Epithelial cell of proximal tubule (primary cell): ENCODE measurements around the gene CYB561A3. TPM values are rescaled to one million over a fixed set of nuclear protein-coding genes. Genes with fewer than 3 reads are reported as not detected.

Source experiments
- DNase-seq: peaks from one replicate; pipeline ENCODE4 v3.0.0-alpha.2; 2011; ENCODE audit warnings: low read depth
- H3K4me3 ChIP-seq: 2 replicates; pipeline ENCODE4 v1.5.1; 2011; ENCODE audit warnings: low read depth, mild to moderate bottlenecking, low read length
- total RNA-seq: library from RNA; depleted of rRNA; stranded (reverse); fragments of >200 nt; gene quantifications from 2 replicates; pipeline ENCODE4 v1.2.3, GENCODE V29; 2015
- TF ChIP-seq, protein P1 (sequence below): conservative IDR thresholded peaks from 2 replicates; pipeline ENCODE4 v1.5.1; 2012; ENCODE audit warnings: low read depth, mild to moderate bottlenecking, low read length

CYB561A3 gene
- total RNA-seq, 1 donor from 2014 or later, result 22.1 TPM

GRCh38 chr11:61332797-61333549 lies 28.7 kb downstream of the CYB561A3 start, which contains the start of the genes DDB1 and TKFC:
Gene DDB1 (minus strand): TSS chr11:61333105. CDS start chr11:61332968, 137 bp downstream.
Gene TKFC (plus strand): TSS chr11:61333228. CDS start chr11:61334729, 1,501 bp downstream.
- DNase-seq, result no peak
- H3K4me3 ChIP-seq, result peak within 1 kb of the TSS; percentile 96
- TF ChIP-seq, protein P1, sequence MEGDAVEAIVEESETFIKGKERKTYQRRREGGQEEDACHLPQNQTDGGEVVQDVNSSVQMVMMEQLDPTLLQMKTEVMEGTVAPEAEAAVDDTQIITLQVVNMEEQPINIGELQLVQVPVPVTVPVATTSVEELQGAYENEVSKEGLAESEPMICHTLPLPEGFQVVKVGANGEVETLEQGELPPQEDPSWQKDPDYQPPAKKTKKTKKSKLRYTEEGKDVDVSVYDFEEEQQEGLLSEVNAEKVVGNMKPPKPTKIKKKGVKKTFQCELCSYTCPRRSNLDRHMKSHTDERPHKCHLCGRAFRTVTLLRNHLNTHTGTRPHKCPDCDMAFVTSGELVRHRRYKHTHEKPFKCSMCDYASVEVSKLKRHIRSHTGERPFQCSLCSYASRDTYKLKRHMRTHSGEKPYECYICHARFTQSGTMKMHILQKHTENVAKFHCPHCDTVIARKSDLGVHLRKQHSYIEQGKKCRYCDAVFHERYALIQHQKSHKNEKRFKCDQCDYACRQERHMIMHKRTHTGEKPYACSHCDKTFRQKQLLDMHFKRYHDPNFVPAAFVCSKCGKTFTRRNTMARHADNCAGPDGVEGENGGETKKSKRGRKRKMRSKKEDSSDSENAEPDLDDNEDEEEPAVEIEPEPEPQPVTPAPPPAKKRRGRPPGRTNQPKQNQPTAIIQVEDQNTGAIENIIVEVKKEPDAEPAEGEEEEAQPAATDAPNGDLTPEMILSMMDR, result no peak

GRCh38 chr11:61332281-61332796 lies 29.3 kb downstream of the CYB561A3 start:
- DNase-seq, result no peak
- TF ChIP-seq, protein P1, result no peak

DNA sequence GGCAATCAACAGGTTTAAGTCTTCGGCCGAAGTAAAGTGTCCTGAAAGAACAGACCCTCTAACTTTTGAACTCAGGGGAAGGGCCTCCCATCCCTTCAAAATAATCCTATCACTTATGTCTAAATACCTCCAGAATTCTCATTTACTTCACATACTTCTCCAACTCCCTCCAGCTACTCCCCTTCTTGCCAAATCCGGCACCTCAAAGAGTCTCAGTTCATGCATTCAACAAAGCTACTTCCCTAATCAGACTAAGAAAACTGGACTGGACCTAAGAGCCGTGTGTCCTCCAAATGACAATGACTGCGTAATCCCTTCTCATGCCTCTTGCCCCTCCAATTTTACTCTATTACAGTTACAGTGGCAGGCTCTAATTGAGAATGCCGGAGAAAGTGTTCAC lies 30.0 kb downstream of the CYB561A3 start:
- no peak for DNase-seq
- H3K4me3 ChIP-seq, result peak overlapping the region; percentile 96
- TF ChIP-seq, protein P1, result no peak

More at GRCh38 chr11:61332281-61332796, 29.3 kb downstream of the CYB561A3 start:
- H3K4me3 ChIP-seq, result peak overlapping the region; percentile 96

DNA sequence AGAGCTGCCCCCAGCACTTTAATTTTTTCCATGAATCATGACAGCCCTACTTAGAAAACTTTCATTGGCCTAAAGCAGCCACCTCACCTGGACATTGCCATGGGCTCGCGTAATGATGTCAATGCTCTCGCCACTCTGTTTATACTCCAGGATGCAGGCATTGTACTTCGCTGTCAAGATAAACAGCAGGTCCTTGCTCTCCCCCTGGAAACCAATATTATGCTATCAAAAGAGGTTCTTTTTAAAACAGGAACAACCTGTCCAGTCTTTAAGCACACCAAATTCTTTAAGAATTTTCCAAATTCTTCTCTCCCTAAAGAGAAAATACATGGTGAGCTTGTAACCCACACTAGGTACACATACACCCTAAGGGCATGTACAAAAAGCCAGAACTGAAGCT lies 31.8 kb downstream of the CYB561A3 start:
- no peak overlapping the region for H3K4me3 ChIP-seq
- TF ChIP-seq, protein P1, result no peak
- DNase-seq, result no peak

DNA sequence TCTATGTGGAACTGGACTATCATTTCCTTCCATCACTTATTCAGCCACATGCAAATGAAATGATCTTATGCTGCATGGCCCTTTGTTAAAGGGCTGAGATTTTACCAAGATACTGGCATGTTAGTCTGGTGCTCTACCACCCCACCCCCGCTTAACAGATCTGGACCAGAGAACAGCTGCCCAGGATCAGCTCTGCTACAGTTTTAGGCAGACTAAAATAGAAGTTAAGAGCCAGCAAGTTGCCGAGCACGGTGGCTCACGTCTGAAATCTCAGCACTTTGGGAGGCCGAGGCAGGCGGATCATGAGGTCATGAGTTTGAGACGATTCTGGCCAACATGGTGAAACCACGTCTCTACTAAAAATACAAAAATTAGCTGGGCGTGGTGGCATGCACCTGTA lies 33.3 kb downstream of the CYB561A3 start:
- TF ChIP-seq, protein P1, result no peak
- H3K4me3 ChIP-seq, result no peak overlapping the region
- no peak for DNase-seq

GRCh38 chr11:61327669-61328071 lies 34.0 kb downstream of the CYB561A3 start:
- TF ChIP-seq, protein P1, result no peak
- no peak overlapping the region for H3K4me3 ChIP-seq
- DNase-seq, result no peak
